SH-SY5Y (cell line): ENCODE data around the gene ADORA2A.
A peak's percentile ranks its signal among the peaks of the same experiment; 100 is the strongest.

ENCODE experiments used
- GATA2 ChIP-seq: IDR thresholded peaks from 2 replicates; pipeline ENCODE4 v1.6.1; 2011; ENCODE audit warnings: mild to moderate bottlenecking, low read depth, low read length
- GATA3 ChIP-seq: IDR thresholded peaks from 2 replicates; pipeline ENCODE4 v1.6.1; 2011; ENCODE audit warnings: low read depth, mild to moderate bottlenecking, low read length, moderate library complexity

Gene ADORA2A

GRCh38 chr22:24427500-24428164, at the start of gene ADORA2A:
ADORA2A (plus strand) TSS chr22:24427599; CDS start chr22:24433405, 5,806 bp downstream.
- no peak for TF ChIP-seq GATA2
- no peak for TF ChIP-seq GATA3

DNA sequence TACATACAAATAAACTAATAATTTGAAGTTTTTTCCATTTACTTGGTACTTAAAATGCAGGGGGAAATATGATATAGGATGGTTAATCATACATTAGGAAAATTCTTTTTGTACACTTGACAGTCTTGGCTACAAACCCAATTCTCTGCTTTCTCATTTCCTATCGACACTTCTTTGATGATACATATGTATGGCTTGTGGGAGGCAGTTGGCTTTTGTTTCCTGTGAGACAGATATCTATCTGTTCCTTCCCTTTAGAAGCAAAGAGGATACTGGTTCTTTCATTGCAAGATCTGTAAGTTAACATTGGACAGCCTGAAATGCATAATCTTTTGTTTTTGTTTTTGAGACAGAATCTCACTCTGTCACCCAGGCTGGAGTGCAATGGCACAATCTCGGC, 47.9 kb upstream of the ADORA2A start:
- TF ChIP-seq GATA3 (no peak), GATA2 (no peak)

GRCh38 chr22:24380220-24380904, 47.0 kb upstream of the ADORA2A start:
- TF ChIP-seq GATA2 (peak; percentile 74; the same call in 1 of the 2 replicates), GATA3 (peak; percentile 87)

DNA sequence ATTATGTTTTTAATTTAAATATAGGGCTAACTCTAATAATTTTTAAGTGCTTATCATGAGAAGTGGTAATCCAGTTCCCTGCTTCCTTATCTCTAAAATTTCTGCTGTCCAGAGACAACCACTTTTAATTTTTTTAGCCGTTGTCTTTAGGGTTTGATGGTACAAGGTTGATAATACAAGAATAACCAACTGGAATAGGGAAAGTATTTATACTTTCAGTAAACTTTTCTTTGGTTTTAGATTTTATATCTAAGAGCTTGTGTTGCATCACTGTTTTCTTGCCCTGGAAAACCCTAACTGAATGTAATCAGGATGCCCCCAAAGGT, 46.5 kb upstream of the ADORA2A start:
- TF ChIP-seq GATA3 = peak; percentile 63
- TF ChIP-seq GATA2 = no peak

GRCh38 chr22:24383061-24383460, 44.3 kb upstream of the ADORA2A start:
- TF ChIP-seq GATA3 = no peak
- no peak for TF ChIP-seq GATA2

DNA sequence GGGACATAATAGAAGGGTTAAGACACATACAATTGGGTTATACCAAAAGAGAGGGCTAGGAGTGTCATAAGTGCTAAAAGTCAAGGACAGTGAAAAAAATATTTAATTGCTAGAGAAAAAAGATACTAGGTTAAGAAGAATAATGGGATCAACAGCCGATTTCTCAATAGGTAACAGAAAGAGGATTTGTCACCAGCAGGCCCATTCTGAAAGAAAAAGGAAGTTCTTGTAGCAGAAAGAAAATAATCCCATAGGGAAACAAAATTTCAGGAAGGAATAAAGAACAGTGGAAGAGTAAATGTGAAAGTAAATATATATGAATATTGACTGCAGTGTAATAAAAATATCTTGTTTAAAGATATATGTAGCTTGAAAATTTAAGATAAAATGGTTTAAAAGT, 43.3 kb upstream of the ADORA2A start:
- no peak for TF ChIP-seq GATA2
- no peak for TF ChIP-seq GATA3

- TF ChIP-seq GATA2 (peak; percentile 50; the same call in 1 of the 2 replicates), GATA3 (0 out of 2 replicates have a peak, but pooled peaks have one; percentile 20)
These were observed 40.4 kb upstream of the ADORA2A start for GRCh38 chr22:24386937-24387471.

GRCh38 chr22:24389680-24390079, 37.7 kb upstream of the ADORA2A start:
- TF ChIP-seq GATA2 = no peak
- TF ChIP-seq GATA3 = no peak

GRCh38 chr22:24390156-24390555, 37.2 kb upstream of the ADORA2A start:
- TF ChIP-seq GATA2 (no peak), GATA3 (no peak)

DNA sequence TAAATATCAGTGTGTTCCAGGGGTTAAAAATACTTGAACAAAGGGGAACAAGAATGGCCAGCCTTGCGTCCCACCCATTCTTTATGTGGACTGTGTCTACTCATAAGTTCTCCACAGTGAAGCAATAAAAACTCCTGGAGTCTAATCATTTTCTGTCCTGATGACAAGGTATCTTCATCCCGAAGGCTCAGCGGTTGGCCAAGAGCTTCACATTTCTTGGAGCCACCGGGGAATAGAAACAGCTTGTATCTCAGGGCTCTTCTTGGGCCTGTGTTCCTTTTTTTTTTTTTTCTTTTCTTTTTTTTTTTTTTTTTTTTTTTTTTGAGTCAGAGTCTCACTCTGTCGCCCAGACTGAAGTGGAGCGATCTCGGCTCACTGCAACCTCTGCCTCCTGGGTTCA, 36.8 kb upstream of the ADORA2A start:
- TF ChIP-seq GATA3 (no peak), GATA2 (no peak)

- 0 out of 2 replicates have a peak, but pooled peaks have one; percentile 35 for TF ChIP-seq GATA2
- no peak for TF ChIP-seq GATA3
These were observed 35.6 kb upstream of the ADORA2A start for GRCh38 chr22:24391836-24392217.

- TF ChIP-seq GATA2 (peak; percentile 92), GATA3 (peak; percentile 85)
These were observed 35.0 kb upstream of the ADORA2A start for GRCh38 chr22:24392218-24392931.

DNA sequence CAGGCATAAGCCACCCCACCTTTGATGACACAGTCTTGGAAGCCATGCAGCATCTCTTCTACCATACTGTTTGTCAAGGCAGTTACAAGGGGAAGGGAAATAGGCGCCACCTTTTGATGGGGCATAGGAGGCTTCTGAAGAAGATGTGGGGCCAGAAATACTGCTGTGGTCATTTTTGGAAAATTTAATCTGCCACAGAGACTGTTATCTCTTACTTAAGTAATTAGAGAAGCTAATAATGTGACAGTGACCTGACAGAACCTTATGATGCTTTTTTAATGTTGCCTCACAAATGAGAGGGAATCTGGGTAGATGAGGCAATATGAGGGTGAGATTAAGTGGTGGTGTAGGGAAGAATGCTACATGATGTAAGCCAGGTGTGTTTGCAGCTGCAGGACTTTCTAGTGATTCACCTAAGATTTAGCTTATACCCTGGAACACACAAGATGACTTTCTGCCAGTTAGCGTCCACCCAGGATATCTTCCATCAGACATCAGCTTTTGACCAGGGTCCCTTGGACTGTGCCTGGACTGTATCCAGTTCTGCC, 34.3 kb upstream of the ADORA2A start:
- TF ChIP-seq GATA3 = no peak

DNA sequence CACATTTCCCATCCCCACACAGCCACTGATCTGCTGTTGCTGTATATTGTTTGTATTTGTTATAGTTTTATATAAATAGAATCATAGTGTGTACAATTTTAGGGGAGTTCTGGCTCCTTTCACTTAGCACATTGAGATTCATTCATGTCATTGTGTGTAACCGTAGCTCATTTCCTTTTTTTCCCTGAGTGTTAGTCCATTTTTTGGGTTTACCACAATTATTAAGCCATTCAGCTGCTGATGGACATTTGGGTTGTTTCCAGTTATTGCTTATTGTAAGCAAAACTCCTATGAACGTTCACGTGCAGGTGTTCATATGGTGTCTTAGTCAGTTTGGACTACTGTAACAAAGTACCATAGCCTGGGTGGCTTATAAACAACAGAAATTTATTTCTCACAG, 33.6 kb upstream of the ADORA2A start:
- TF ChIP-seq GATA2 (no peak), GATA3 (no peak)
